ENCODE measurements around the gene DNM3.

The DNM3 gene

GRCh38 chr1:172169836-172170235 lies 328.5 kb downstream of the DNM3 start:
- Histone ChIP-seq H3K36me3 (ENCODE audit: insufficient read depth, low read length) (no peaks in the 10 kb centered on the region), H3K27me3 (ENCODE audit: insufficient read depth, low read length) (no peaks in the 10 kb centered on the region), H3K79me2 (ENCODE audit: insufficient read depth, low read length) (no peaks in the 10 kb centered on the region), H3K27ac (ENCODE audit: low read depth, low read length, poor library complexity, severe bottlenecking) (no peak overlapping the region), H4K20me1 (ENCODE audit: insufficient read depth, low read length) (no peaks in the 10 kb centered on the region), H3K9me2 (ENCODE audit: low read depth, low read length) (no peaks in the 10 kb centered on the region), H3K4me3 (ENCODE audit: low read depth, low read length, poor library complexity, severe bottlenecking) (no peak overlapping the region), H3K4me2 (ENCODE audit: low read length) (no peak overlapping the region), H3K4me1 (ENCODE audit: insufficient read depth, low read length, severe bottlenecking) (no peaks in the 10 kb centered on the region), H3K9me3 (ENCODE audit: low read length) (no peaks in the 10 kb centered on the region), H3K9ac (ENCODE audit: low read length) (no peak overlapping the region), H3F3A (ENCODE audit: insufficient read depth, low read length) (no peaks in the 10 kb centered on the region), H2AFZ (ENCODE audit: low read length) (no peak overlapping the region)
- TF ChIP-seq CTCF (IDR thresholded peaks at IDR 0.05; ENCODE audit: low read length) (no peak), EZH2 (IDR thresholded peaks at IDR 0.05; ENCODE audit: borderline replicate concordance, low read length) (no peak)

- Histone ChIP-seq H4K20me1 (ENCODE audit: insufficient read depth, low read length) (no peaks in the 10 kb centered on the region), H3F3A (ENCODE audit: insufficient read depth, low read length) (no peaks in the 10 kb centered on the region), H3K4me2 (ENCODE audit: low read length) (no peak overlapping the region), H3K27ac (ENCODE audit: low read depth, low read length, poor library complexity, severe bottlenecking) (no peak overlapping the region), H3K4me1 (ENCODE audit: insufficient read depth, low read length, severe bottlenecking) (no peaks in the 10 kb centered on the region), H3K9ac (ENCODE audit: low read length) (no peak overlapping the region), H3K4me3 (ENCODE audit: low read depth, low read length, poor library complexity, severe bottlenecking) (no peak overlapping the region), H3K27me3 (ENCODE audit: insufficient read depth, low read length) (no peaks in the 10 kb centered on the region), H3K9me3 (ENCODE audit: low read length) (no peaks in the 10 kb centered on the region), H3K79me2 (ENCODE audit: insufficient read depth, low read length) (no peaks in the 10 kb centered on the region), H3K9me2 (ENCODE audit: low read depth, low read length) (no peaks in the 10 kb centered on the region), H3K36me3 (ENCODE audit: insufficient read depth, low read length) (no peaks in the 10 kb centered on the region), H2AFZ (ENCODE audit: low read length) (no peak overlapping the region)
- TF ChIP-seq CTCF (IDR thresholded peaks at IDR 0.05; ENCODE audit: low read length) (no peak), EZH2 (IDR thresholded peaks at IDR 0.05; ENCODE audit: borderline replicate concordance, low read length) (no peak)
Observed at GRCh38 chr1:172172352-172172831, 331.1 kb downstream of the DNM3 start.

GRCh38 chr1:172176206-172176605 lies 334.9 kb downstream of the DNM3 start:
- no peak overlapping the region for H3K4me3 ChIP-seq (ENCODE audit: low read depth, low read length, poor library complexity, severe bottlenecking)
- no peak overlapping the region for H2AFZ ChIP-seq (ENCODE audit: low read length)
- no peaks in the 10 kb centered on the region for H3K27me3 ChIP-seq (ENCODE audit: insufficient read depth, low read length)
- no peaks in the 10 kb centered on the region for H3F3A ChIP-seq (ENCODE audit: insufficient read depth, low read length)
- H3K36me3 ChIP-seq (ENCODE audit: insufficient read depth, low read length) = no peaks in the 10 kb centered on the region
- peaks cover 9% of the 10 kb centered on the region for H3K4me1 ChIP-seq (ENCODE audit: insufficient read depth, low read length, severe bottlenecking)
- H3K79me2 ChIP-seq (ENCODE audit: insufficient read depth, low read length) = no peaks in the 10 kb centered on the region
- H3K9me3 ChIP-seq (ENCODE audit: low read length) = no peaks in the 10 kb centered on the region
- no peaks in the 10 kb centered on the region for H3K9me2 ChIP-seq (ENCODE audit: low read depth, low read length)
- no peaks in the 10 kb centered on the region for H4K20me1 ChIP-seq (ENCODE audit: insufficient read depth, low read length)
- H3K9ac ChIP-seq (ENCODE audit: low read length) = no peak overlapping the region
- TF ChIP-seq CTCF (IDR thresholded peaks at IDR 0.05; ENCODE audit: low read length) (no peak), EZH2 (IDR thresholded peaks at IDR 0.05; ENCODE audit: borderline replicate concordance, low read length) (no peak)
- H3K27ac ChIP-seq (ENCODE audit: low read depth, low read length, poor library complexity, severe bottlenecking) = no peak overlapping the region
- no peak overlapping the region for H3K4me2 ChIP-seq (ENCODE audit: low read length)

Data from OCI-LY1 (cell line).